Stimulated activated memory B cell treated with anti-CD40 and anti-IgM and Interleukin-4, amounts not matched to agents 10 μg/mL and 1 μg/mL and 100 μg/mL, for 72 hours (primary cell): Measurements from ENCODE around the gene INVS.
"Not testable (repeated sequence)": the region's sequence is repeated elsewhere in the genome, so short reads cannot be mapped to it uniquely, and the experiment has no call there.

ENCODE experiments used
- ATAC-seq: fragments of 150-1000 bp; cut with Tn5 transposase; 2 replicates; pipeline ENCODE4 v1.10.0; 2021
- H3K27ac Mint-ChIP-seq: one replicate; pipeline ENCODE4 v1.8.0; 2022; ENCODE audit warnings: mild to moderate bottlenecking, mixed read lengths
- H3K27me3 Mint-ChIP-seq: one replicate; pipeline ENCODE4 v1.8.0; 2022; ENCODE audit warnings: mixed read lengths
- H3K36me3 Mint-ChIP-seq: one replicate; pipeline ENCODE4 v1.8.0; 2022; ENCODE audit warnings: mixed read lengths
- H3K4me1 Mint-ChIP-seq: one replicate; pipeline ENCODE4 v1.8.0; 2022; ENCODE audit warnings: mixed read lengths
- H3K4me3 Mint-ChIP-seq: one replicate; pipeline ENCODE4 v1.8.0; 2022; ENCODE audit warnings: mild to moderate bottlenecking, moderate library complexity, mixed read lengths
- H3K9me3 Mint-ChIP-seq: one replicate; pipeline ENCODE4 v1.8.0; 2022; ENCODE audit warnings: mixed read lengths

Gene INVS

GRCh38 chr9:100072805-100073204 is 26.2 kb upstream of the INVS start:
- peaks cover 4% of the 10 kb centered on the region for H3K36me3 Mint-ChIP-seq
- peaks cover 21% of the 10 kb centered on the region for H3K4me1 Mint-ChIP-seq
- no peak overlapping the region for H3K27ac Mint-ChIP-seq
- no peaks in the 10 kb centered on the region for H3K9me3 Mint-ChIP-seq
- ATAC-seq, result no peak
- H3K27me3 Mint-ChIP-seq, result no peaks in the 10 kb centered on the region
- no peak overlapping the region for H3K4me3 Mint-ChIP-seq

DNA sequence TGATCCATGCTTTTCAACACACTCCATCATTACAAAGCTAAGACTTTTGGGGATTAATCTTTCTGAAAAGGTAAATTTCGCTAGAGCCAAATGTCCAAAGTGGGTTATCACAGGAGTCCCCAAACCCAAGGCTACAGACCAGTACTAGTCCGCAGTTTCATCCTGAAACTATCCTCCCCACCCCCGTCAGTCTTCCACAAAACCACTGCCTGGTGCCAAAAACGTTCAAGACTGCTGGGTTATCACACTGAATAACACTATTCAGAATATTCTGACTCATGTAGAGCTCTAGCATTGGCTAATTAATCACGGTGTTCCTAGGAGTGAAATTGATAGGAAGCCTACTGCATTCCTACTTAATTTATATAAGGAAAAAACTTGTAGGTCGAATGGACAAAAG is 24.9 kb upstream of the INVS start:
- Mint-ChIP-seq H3K4me3 (no peak overlapping the region), H3K27ac (no peak overlapping the region), H3K36me3 (peaks cover 4% of the 10 kb centered on the region), H3K27me3 (no peaks in the 10 kb centered on the region), H3K9me3 (no peaks in the 10 kb centered on the region), H3K4me1 (peaks cover 27% of the 10 kb centered on the region)
- ATAC-seq, result no peak

GRCh38 chr9:100074989-100075388 is 24.1 kb upstream of the INVS start:
- Mint-ChIP-seq H3K4me1 (peaks cover 32% of the 10 kb centered on the region), H3K4me3 (no peak overlapping the region), H3K36me3 (peaks cover 4% of the 10 kb centered on the region), H3K27ac (no peak overlapping the region), H3K9me3 (no peaks in the 10 kb centered on the region), H3K27me3 (no peaks in the 10 kb centered on the region)
- no peak for ATAC-seq

- not testable (repeated sequence) for H3K27ac Mint-ChIP-seq, ATAC-seq, H3K4me3 Mint-ChIP-seq, H3K27me3 Mint-ChIP-seq, H3K36me3 Mint-ChIP-seq, H3K9me3 Mint-ChIP-seq
- peaks cover 34% of the 10 kb centered on the region for H3K4me1 Mint-ChIP-seq
These were observed 22.8 kb upstream of the INVS start for GRCh38 chr9:100076256-100076655.

DNA sequence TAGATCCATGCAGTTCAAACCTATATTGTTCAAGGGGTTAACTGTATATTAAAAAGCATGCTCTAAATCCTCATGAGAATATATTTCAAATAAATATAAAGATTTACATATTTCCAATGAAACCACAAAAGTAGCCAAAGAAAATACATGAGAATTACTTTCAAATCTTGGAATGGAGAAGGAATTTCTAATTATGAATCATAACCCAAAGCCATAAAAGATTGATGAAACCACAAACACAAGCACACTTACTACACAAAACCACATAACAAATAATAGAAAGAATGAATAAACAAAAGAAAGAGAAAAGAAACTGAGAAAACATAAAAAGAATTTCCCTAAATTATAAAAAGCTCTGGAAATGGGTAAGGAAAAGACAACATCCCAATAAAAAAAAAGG is 16.3 kb upstream of the INVS start:
- Mint-ChIP-seq H3K27me3 (no peaks in the 10 kb centered on the region), H3K36me3 (no peaks in the 10 kb centered on the region), H3K4me3 (peak overlapping the region; percentile 64), H3K27ac (peak overlapping the region; percentile 91), H3K9me3 (no peaks in the 10 kb centered on the region), H3K4me1 (peaks cover 82% of the 10 kb centered on the region)
- ATAC-seq, result no peak

- peak; percentile 63 for ATAC-seq
- H3K27me3 Mint-ChIP-seq, result no peaks in the 10 kb centered on the region
- H3K9me3 Mint-ChIP-seq, result no peaks in the 10 kb centered on the region
- H3K27ac Mint-ChIP-seq, result peak overlapping the region; percentile 91
- peaks cover 90% of the 10 kb centered on the region for H3K4me1 Mint-ChIP-seq
- H3K4me3 Mint-ChIP-seq, result peak overlapping the region; percentile 82
- no peaks in the 10 kb centered on the region for H3K36me3 Mint-ChIP-seq
These were observed 15.5 kb upstream of the INVS start for GRCh38 chr9:100083448-100084127.

- Mint-ChIP-seq H3K4me3 (peak overlapping the region; percentile 82), H3K27me3 (no peaks in the 10 kb centered on the region), H3K36me3 (no peaks in the 10 kb centered on the region), H3K4me1 (peaks cover 90% of the 10 kb centered on the region), H3K27ac (peak overlapping the region; percentile 91), H3K9me3 (no peaks in the 10 kb centered on the region)
- peak; percentile 76 for ATAC-seq
These were observed 15.0 kb upstream of the INVS start for GRCh38 chr9:100084128-100084453.

DNA sequence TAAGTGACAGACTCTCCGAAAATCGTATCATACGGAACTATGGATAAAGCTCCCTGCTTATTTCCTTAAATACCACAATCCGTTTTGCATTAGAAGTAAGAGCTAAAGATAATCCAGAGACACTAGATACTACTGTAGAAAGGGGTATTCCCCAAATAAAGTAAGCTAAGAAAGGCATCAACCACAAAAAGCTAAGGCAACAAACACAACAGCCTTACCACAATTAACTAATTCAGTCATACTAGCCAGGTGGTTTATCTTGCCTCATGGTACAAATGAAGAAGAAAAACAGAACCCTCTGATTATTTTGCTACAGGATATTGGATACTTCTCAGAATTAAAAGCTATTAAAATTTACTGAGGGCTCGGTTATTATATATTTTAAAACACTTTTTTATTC is 14.3 kb upstream of the INVS start:
- ATAC-seq, result peak; percentile 92
- peak overlapping the region; percentile 61 for H3K4me3 Mint-ChIP-seq
- H3K36me3 Mint-ChIP-seq, result no peaks in the 10 kb centered on the region
- peaks cover 88% of the 10 kb centered on the region for H3K4me1 Mint-ChIP-seq
- H3K27me3 Mint-ChIP-seq, result no peaks in the 10 kb centered on the region
- H3K27ac Mint-ChIP-seq, result peak overlapping the region; percentile 91
- no peaks in the 10 kb centered on the region for H3K9me3 Mint-ChIP-seq

- peak overlapping the region; percentile 91 for H3K27ac Mint-ChIP-seq
- H3K27me3 Mint-ChIP-seq, result no peaks in the 10 kb centered on the region
- no peaks in the 10 kb centered on the region for H3K9me3 Mint-ChIP-seq
- ATAC-seq, result no peak
- no peaks in the 10 kb centered on the region for H3K36me3 Mint-ChIP-seq
- H3K4me1 Mint-ChIP-seq, result peaks cover 79% of the 10 kb centered on the region
- H3K4me3 Mint-ChIP-seq, result no peak overlapping the region
These were observed 12.9 kb upstream of the INVS start for GRCh38 chr9:100086097-100086635.

GRCh38 chr9:100087218-100087617 is 11.8 kb upstream of the INVS start:
- Mint-ChIP-seq H3K4me1 (peaks cover 73% of the 10 kb centered on the region), H3K36me3 (no peaks in the 10 kb centered on the region), H3K27me3 (no peaks in the 10 kb centered on the region), H3K27ac (no peak overlapping the region), H3K9me3 (no peaks in the 10 kb centered on the region), H3K4me3 (no peak overlapping the region)
- no peak for ATAC-seq

- Mint-ChIP-seq H3K4me3 (no peak overlapping the region), H3K27ac (no peak overlapping the region), H3K36me3 (peaks cover under 1% of the 10 kb centered on the region), H3K27me3 (no peaks in the 10 kb centered on the region), H3K9me3 (no peaks in the 10 kb centered on the region), H3K4me1 (peaks cover 71% of the 10 kb centered on the region)
- no peak for ATAC-seq
These were observed 10.8 kb upstream of the INVS start for GRCh38 chr9:100088202-100088601.

GRCh38 chr9:100090880-100091279 is 8.2 kb upstream of the INVS start:
- H3K36me3 Mint-ChIP-seq, result peaks cover 7% of the 10 kb centered on the region
- H3K9me3 Mint-ChIP-seq, result no peaks in the 10 kb centered on the region
- H3K4me1 Mint-ChIP-seq, result peaks cover 66% of the 10 kb centered on the region
- H3K27me3 Mint-ChIP-seq, result no peaks in the 10 kb centered on the region
- ATAC-seq, result no peak
- no peak overlapping the region for H3K4me3 Mint-ChIP-seq
- H3K27ac Mint-ChIP-seq, result no peak overlapping the region

DNA sequence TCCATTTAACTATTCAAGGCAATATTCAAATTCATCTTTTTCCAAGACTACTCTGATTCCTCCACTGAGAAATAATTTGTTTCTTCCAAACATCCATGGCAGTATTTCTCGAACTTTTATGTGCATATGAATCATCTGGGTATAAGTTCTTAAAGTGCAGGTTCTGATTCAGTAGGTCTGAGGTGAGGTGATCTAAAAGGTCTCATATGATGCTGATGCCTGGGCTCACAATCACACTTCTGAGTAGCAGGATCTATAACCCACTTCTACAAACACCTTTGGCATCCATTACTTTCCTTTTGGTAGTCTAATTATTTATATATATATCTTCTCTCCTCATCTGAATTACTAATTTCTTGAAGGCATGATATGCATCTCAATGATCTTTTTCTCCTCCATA is 7.4 kb upstream of the INVS start:
- peaks cover 7% of the 10 kb centered on the region for H3K36me3 Mint-ChIP-seq
- H3K4me3 Mint-ChIP-seq, result no peak overlapping the region
- no peak overlapping the region for H3K27ac Mint-ChIP-seq
- no peak for ATAC-seq
- no peaks in the 10 kb centered on the region for H3K9me3 Mint-ChIP-seq
- H3K27me3 Mint-ChIP-seq, result no peaks in the 10 kb centered on the region
- H3K4me1 Mint-ChIP-seq, result peaks cover 67% of the 10 kb centered on the region

- H3K4me1 Mint-ChIP-seq, result peaks cover 67% of the 10 kb centered on the region
- H3K4me3 Mint-ChIP-seq, result no peak overlapping the region
- no peak overlapping the region for H3K27ac Mint-ChIP-seq
These were observed 7.0 kb upstream of the INVS start for GRCh38 chr9:100092066-100092465.

DNA sequence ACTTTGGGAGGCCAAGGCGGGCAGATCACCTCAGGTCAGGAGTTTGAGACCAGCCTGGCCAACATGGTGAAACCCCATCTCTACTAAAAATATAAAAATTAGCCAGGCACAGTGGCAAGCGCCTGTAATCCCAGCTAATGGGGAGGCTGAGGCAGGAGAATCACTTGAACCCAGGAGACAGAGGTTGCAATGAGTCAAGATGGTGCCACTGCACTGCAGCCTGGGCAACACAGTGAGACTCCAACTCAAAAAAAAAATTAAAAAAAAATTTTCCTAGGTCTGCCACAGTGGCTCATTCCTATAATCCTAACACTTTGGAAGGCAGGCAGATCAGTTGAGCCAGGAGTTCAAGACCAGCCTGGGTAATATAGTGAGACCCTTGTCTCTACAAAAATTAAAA is 4.6 kb upstream of the INVS start:
- not testable (repeated sequence) for H3K9me3 Mint-ChIP-seq, H3K27me3 Mint-ChIP-seq, H3K36me3 Mint-ChIP-seq, H3K4me3 Mint-ChIP-seq, H3K27ac Mint-ChIP-seq, ATAC-seq
- peaks cover 57% of the 10 kb centered on the region for H3K4me1 Mint-ChIP-seq

More at GRCh38 chr9:100092066-100092465, 7.0 kb upstream of the INVS start:
- H3K9me3 Mint-ChIP-seq, result no peaks in the 10 kb centered on the region
- H3K27me3 Mint-ChIP-seq, result no peaks in the 10 kb centered on the region
- H3K36me3 Mint-ChIP-seq, result peaks cover 7% of the 10 kb centered on the region
- no peak for ATAC-seq

DNA sequence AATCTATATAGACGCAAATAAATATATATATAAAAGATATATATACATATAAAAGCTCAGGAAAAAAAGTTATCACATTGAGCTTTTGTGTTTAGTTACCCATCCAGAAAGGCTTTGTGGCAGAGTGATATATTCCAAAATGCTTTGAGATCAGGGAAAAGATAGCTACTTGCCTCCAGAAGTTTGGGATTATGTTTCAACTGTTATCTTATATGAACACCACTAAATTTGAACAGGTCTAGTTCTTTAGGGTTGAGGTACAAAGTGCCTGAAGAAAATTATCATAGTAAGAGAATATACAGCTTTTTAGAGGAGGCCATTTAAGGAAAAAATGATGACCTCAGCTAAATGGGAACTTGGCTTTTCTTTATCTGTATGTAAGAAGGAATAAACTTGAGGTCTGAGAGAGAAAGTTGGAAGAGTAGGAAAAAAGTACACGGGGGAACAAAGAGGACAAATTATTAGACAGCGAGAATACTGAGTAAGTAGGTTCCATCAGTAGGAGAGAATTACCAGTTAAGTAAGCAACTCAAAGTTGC is 2.6 kb upstream of the INVS start:
- peak overlapping the region; percentile 3 for H3K27ac Mint-ChIP-seq
- H3K27me3 Mint-ChIP-seq, result no peaks in the 10 kb centered on the region
- ATAC-seq, result no peak
- peak overlapping the region; percentile 14 for H3K4me3 Mint-ChIP-seq
- no peaks in the 10 kb centered on the region for H3K9me3 Mint-ChIP-seq
- H3K36me3 Mint-ChIP-seq, result peaks cover 7% of the 10 kb centered on the region
- peaks cover 65% of the 10 kb centered on the region for H3K4me1 Mint-ChIP-seq
